HG02840 (cell line): ENCODE data around the gene ZNF516.

Source experiments
- ATAC-seq: cut with Tn5 transposase; IDR thresholded peaks from one replicate; pipeline ENCODE4 v1.9.1; 2021; ENCODE audit warnings: mild to moderate bottlenecking, moderate library complexity, moderate number of reproducible peaks; ENCODE audit not compliant: unreplicated experiment, low FRiP score

The ZNF516 gene

DNA sequence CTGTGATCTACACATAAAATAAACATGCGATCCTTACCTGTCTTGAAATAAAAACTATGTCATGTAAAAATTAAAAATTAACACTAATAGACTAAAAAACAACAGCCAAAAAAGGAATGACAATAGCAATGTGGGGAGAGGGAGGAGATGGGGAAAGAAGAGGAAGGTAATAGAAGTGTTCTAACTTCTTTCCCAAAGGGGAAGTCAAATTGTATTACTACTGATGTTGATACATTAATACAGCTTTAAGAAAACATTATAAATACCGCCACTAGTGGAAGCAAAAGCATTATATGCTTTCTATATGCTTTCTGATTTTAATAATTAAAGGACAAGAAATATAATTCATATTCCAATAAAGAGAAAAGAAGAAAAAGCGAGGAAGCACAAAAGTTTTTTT lies 22.2 kb downstream of the ZNF516 start:
- no peak for ATAC-seq

DNA sequence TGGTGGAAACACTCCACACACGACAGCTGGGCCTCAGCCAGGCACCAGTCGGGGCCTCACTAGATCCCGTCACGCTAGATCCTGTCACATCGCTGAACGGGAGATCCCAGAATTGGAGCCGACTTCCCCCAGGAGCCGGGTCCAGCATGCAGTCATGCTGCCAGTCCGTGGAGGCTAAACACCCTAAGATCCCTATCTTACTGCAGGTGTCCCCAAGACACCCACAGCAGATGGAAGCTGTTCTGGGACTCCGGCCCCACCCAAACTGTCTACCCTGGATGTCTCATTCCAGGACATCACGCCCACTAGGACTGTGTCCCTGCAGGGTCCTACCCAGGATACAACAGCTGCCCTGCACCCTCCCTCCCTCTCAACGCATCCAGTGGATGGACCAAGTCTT lies 23.4 kb downstream of the ZNF516 start:
- ATAC-seq: no peak

DNA sequence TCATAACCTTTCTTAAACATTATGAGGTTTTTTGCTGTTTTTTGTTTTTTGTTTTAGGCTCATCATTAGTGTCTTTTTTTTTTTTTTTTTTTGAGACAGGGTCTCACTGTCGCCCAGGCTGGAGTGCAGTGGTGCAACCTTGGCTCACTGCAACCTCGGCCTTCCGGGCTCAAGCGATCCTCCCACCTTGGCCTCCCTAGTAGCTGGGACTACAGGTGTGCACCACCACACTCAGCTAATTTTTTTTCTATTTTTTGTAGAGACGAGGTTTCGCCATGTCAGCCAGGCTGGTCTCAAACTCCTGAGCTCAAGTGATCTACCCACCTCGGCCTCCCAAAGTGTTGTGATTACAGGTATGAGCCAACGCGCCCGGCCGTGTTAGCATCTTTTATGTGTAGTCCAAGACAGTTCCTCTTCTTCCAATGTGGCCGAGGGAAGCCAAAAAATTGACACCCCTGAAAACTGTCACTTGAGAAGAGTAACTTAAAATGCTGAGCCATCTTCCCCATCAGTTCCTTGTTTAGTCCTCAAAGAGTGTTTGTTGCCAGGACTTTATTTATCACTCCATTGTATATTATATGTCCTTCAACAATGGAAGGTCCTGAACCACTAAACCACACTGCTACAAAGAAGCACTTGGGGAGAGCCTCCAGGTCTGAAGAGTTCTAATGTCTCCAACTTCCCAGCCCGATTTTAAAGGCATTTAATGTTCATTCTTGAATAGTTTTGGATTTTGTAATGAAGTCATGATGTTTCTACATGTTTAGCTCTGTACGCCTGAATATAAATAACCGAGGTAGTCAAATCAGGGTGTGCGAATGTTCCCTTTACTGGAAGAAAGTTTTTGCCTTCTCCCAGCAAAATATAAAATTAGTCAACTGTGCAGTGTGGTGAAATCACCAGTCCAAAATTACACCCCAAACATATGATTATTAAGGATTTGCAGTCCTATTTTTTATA lies 26.4 kb downstream of the ZNF516 start:
- ATAC-seq: no peak

DNA sequence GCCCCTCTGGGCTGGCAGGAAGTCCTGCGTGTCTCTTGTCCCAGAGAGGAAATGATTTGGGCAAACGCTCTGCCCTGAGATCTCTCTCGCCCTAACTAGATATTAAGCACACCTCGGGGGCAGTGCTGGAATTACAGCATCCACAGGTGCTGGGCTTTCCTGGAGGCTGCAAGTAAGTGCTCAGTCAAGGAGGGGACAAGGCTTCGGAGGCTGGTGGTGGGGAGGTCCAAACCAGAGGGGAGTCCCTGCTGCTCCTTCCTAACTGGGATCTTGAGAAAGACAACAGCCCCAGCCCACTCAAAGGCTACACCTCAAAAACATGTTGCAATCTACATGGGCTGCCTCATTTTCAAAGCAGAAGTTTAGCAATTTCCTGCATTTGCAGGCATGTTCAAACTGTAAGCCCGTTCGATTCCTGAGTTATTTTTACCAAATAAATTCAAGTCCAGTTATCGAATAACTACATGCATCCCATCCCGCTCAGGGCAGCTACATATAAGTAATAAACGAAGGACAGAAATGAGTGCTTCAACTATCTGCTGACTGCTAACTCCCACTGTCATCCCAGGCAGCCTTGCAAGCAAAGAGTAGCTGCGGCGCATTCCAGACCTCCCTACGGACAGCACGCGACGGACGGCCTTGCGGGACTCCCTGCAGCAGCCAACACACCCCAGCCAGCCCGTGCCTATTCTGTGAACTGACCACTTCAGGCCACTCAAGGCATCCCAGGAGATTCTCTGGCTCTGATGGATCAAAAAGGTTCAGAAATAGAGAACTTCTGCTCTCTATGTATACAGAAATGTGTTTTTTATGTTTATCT lies 27.5 kb downstream of the ZNF516 start:
- no peak for ATAC-seq

DNA sequence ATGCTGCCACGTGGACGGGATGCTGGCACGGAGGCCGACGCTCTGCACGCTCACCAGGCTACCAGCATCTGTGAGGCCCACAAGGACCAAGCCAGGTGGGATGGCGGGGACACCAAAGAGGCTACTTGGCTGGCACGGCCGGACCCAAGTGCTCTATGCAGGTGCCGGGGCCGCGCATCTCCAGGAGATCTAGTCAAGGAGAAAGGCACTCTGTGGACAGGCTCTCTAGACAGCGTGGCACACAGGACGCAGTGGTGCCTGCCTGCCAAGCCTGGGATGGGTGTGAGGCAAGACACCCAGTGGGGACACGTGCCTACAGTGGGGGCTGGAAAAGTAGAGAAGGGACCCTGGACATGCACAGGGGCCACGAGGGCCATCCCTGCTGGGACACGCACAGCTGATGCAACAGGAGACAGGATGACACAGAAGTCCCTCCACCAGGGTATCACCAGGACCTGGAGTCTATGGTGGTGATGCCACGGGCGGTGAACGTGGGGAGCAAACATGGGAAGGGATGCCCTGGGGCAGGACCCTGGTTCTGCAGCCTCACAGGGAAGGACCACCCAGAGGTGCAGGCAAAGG lies 28.5 kb downstream of the ZNF516 start:
- ATAC-seq: no peak

DNA sequence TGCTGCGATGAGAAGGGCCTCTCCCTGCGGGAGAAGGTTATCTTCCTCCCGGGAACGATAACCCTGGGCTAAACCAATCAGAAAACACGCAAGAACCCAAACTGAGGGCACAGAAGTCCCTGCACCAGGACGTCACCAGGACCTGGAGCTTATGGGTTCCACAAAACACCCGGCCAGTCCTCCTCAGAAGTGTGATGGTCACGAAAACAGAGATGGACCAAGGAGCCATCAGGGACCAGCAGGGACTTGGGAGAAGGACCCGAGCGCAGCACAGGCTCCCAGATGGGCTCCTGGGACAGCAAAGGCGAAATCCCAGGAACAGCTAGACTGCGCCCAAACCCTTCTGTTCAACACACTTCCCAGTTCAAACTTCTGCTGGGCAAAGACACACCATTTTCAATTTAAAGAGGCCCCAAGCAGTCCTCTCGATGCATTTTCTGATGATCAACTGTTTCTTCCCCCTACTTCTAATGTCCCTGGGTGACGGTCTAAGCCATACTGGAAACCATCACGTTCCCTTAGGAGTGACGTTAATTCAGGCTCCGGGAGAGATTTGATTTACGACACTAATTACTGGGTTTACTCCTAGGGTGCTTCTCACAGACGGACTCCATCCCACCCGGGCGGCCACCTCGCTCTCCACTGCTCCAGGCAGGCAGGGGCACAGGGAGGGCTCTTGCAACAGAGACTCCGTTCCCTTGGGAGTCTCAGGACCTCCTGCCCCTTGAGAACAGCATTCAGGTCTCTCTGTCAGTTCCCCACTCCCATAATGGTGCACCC lies 29.2 kb downstream of the ZNF516 start:
- no peak for ATAC-seq

DNA sequence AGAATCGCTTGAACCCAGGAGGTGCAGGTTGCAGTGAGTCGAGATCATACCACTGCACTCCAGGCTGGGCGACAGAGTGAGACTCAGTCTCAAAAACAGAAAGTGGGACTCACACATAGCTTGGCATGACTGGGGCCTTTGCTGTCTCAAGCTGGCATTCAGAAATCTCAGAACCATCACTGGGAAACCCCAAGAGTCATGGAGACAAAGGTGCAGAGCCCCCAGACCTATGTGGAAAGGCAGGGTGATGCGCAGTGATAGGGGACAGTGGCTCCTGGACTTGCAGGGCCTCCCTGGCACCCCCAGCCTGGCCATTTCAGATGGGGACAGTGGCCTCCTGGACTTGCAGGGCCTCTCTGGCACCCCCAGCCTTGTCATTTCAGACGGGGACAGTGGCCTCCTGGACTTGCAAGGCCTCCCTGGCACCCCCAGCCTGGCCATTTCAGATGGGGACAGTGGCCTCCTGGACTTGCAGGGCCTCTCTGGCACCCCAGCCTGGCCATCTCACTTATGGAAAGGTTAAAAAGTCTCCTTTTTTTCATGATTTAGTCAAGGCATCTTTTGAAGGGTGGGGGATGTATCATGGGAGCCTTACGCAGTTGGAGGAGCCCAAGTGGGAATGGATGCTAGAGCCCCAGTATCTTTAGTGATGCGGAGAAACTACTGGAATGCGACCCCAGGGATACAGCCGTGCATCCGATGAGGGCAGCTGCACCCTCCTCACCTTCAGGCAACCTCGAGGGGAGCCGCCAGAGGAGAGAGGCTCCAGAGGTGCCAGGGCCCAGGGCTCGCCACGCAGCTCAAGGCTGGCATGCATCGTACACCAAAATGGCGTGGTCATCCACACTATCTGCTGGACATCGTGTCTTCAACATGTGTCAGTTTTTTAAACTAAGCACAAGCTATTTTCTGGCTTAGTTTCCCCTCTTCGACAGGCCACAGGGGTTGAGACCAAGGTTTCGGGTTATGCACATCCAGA lies 30.5 kb downstream of the ZNF516 start:
- no peak for ATAC-seq

DNA sequence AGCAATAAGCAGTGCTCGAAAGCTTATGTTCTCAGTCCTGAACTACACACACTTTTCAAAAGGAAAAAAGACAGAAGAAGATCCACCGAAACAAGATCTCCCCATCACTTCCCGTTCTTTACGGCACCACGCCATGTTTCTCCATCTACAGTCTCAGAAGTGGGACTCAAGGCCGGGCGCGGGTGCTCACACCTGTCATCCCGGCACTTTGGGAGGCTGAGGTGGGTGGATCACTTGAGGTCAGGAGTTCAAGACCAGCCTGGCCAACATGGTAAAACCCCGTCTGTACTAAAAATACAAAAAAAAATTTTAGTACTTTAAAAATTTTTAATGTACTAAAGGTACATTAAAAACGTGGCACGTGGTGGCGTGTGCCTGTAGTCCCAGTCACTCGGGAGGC lies 31.2 kb downstream of the ZNF516 start:
- no peak for ATAC-seq

DNA sequence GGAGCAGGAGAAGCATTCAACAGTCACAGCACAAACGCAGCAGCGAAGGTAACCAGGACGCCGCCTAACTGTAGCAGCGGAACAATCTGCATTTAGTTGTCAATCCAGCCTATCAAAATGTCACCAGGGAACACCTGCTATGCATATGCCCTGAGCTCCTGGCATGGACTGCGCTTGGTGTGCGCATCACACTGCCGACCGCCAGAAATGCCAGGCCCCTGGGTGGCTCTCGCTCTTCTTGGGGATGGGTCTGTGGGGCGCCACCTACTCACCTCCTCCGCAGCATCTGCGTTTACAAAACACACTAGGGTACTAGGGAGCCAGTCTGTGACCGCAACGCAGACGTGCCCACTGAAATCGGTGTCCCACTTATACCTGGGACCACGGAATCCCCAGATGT lies 31.7 kb downstream of the ZNF516 start:
- no peak for ATAC-seq

DNA sequence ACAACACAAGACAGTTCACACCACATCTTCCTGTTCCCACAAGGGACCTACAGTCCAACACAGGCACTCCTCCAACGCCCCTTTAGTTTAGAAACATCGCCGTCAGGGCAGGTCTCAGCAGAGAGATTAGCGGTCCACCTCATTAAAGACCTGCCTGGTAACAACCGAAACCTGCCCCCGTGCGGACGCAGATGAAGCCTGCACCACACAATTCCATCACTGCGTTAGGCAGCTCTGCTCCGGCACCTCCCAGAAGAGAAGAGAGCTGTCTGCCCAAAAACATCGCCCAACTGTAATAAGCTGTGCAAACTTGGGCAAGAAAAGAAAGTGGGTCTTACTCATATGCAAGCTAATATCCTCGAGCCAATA lies 32.7 kb downstream of the ZNF516 start:
- ATAC-seq: no peak

DNA sequence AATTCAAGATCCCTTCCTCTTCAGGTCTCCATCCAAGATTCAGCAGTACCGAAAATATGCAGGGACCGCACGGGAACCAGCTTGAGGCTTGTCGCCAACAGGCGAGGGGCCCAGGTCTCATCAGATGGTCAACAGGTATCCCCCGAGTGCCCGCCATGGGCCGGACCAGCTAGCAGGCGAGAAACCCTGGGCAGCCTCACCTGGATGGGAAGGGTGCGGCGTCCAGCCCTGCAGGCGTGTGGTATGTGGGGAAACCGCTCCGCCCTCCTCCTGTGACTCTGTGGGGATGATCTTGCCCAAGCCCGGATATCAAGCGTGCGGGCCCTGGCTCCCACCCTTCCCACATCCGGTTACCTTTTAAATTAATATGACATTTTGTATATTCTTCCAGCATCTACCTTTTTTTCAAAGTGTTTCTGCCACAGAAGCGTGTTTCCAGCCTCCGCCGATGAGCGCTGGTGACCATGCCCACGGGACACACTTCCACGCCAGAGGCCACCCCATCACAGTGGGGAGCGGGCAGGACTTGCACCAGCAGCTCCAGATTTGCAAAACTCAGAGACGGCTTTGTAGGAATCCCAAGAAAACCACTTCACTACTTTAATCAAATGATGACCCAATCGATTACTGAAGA lies 33.2 kb downstream of the ZNF516 start:
- no peak for ATAC-seq

DNA sequence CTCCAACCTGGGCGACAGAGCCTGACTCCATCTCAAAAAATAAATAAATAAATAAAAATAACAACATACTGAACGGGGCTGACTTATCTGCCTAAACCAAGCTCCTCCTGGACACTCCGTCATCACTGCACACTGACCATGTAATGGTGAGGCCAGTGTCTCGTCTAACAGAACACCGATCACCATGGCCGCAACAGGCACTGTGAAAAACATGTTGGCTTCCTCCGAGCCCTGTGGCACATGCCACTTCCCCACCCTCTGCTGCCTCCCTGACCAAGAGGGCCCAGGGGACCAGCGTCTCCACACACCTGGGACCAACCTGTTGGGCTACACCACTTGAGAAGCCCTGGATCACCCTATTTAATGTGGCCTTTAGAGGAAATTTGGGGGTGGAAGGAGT lies 33.9 kb downstream of the ZNF516 start:
- no peak for ATAC-seq

DNA sequence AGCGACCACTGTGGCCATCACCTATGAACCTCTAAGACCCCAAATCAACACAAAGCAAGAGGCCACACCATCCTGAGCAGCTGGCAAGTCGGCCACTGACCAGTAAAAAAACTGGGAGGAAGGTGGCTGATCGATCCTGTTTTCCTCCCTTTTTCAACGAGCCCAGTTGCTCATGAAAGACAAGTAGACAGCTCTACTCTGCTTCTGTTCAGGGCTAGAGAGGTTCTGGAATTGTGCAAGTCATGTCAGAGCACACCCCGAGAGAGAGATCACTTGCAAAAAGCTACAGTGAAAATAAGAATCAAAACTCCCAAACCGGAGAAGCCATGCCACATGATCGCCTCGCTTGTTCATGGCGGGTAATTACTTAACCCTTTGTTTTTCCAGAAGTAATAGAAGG lies 34.6 kb downstream of the ZNF516 start:
- ATAC-seq: no peak

DNA sequence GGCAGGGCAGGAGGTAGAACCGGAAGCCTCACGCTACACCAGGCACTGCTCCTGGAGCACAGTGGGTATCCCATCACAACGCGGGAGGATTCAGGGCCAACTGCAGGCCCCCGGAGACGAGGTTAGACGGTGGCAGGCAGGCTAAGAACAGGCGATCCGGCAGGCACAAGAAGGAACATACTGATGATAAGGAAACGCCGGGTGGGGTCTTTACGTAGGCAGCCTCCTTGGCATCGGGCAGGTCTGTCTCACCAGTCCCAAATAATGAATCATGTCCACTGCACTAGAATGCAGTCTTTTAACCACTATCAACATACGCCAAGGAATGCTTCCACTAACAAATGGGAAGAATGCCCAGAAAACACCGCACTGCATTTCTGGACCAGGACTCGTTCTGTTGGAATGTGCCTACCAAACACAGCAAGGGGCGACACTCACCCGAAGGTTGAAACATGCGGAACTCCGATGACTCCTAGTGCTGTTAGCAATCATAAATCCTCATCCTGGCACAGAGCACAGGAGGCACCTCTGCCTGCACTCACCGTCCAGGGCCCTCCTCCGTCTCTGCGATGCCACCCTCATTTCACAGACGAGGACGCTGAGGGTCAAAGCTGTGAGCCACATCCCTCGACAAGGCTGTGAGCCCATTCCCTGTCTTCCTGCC lies 35.2 kb downstream of the ZNF516 start:
- ATAC-seq: no peak

DNA sequence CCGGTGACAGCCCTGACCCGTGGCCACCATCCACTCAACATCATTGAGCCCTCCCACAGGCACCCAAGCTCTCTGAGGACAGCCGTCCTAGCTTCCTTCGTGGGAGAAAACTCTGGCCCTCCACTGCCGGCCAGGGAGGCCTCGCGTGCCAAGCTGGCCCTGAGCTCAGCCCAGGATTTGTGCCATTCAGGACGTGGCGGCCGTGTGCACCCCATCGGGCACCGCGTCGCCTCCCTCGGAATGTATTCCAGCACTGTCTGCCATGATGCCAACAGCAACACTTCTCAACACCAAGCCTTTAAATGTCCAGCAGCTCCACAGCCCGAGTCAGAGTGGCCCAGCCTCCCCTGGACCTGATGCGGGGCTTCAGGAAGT lies 35.7 kb downstream of the ZNF516 start:
- no peak for ATAC-seq

DNA sequence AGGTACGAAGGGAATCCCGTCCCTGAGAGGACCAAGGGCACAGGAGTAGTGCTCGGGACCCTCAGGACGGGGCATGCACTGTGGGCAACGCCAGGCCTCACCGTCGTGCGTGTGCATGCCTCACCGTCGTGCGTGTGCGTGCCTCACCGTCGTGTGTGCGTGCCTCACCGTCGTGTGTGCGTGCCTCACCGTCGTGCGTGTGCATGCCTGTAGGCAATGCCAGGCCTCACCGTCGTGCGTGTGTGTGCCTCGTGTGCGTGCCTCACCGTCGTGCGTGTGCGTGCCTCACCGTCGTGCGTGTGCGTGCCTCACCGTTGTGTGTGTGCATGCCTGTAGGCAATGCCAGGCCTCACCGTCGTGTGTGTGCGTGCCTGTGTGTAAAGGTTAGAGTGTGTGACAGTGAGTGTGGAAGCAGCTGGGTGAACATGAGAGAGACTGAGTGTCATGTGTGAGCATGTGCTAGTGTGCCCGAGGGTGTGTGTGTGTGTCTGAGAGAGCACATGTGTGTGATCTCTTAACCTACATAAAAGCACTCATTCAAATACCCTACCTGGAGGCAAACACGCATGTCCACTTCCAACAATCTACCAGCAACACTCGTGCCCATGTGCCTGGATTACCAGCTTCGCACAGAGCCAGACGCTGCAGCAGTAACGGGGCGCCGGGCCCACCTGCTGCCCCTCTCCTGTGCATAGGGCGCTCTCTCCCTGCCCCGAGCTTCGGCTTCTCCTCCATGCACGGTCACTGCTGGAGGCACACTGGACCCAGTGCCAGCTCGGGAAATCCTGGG lies 36.3 kb downstream of the ZNF516 start:
- ATAC-seq: no peak

DNA sequence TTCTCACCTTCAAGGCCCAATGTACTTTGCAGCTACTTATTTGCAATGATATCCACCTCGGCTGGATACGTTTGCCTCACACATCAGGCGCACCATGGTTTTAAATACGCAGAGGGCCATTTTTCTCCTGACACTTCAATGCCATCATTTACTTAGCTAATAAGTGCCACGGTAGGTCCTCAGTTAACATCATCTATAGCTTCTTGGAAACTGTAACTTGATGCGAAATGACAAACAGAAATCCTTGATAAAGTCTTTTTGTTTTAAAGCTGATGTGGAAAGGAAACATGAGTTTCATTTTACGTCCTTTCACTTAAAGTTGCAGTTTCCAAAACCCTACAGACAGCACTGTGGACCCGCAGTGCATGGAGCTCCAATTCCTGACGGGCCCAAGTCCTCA lies 37.1 kb downstream of the ZNF516 start:
- no peak for ATAC-seq

DNA sequence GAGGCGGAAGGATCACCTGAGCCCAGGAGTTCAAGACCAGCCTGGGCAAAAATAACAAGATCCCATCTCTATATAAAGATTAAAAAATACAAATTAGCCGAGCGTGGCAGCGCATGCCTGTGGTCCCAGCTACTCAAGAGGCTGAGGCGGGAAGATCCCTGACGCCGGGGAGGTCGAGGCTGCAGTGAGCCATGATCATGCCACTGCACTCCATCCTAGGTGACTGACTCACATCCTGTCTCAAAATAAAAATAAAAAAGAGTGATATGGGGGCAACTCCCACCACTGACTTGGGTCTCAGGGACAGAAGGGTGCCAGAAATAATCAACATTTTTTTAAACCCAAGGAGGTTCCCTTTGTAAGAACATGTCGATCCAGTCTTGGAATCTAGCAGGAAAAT lies 37.6 kb downstream of the ZNF516 start:
- no peak for ATAC-seq
